Fibroblast of pulmonary artery (primary cell): Measurements from ENCODE around the gene SLC45A2.

Source experiments
- DNase-seq: peaks from one replicate; pipeline ENCODE4 v3.0.0-alpha.2; 2010; ENCODE audit warnings: low read depth
- H3K4me3 ChIP-seq: replicated peaks from 2 replicates; pipeline ENCODE4 v1.5.1; 2011; ENCODE audit warnings: low read depth, mild to moderate bottlenecking, control low read depth, low read length, moderate library complexity
- CTCF ChIP-seq: IDR thresholded peaks from 2 replicates; pipeline ENCODE4 v1.5.1; 2011; ENCODE audit warnings: mild to moderate bottlenecking, control low read depth, low read length, inconsistent platforms; ENCODE audit errors: missing control alignments

Gene SLC45A2

GRCh38 chr5:33903118-33903517 lies 81.4 kb downstream of the SLC45A2 start:
- no peak for DNase-seq

GRCh38 chr5:33901156-33901555 lies 83.3 kb downstream of the SLC45A2 start:
- H3K4me3 ChIP-seq = no peak overlapping the region
- no peak for TF ChIP-seq CTCF
- peak; percentile 44 for DNase-seq

More at GRCh38 chr5:33903118-33903517, 81.4 kb downstream of the SLC45A2 start:
- no peak overlapping the region for H3K4me3 ChIP-seq
- no peak for TF ChIP-seq CTCF
